HG03060 (cell line): ENCODE results near the gene GSK3B.
"Not testable (repeated sequence)": the region's sequence is repeated elsewhere in the genome, so short reads cannot be mapped to it uniquely, and the experiment has no call there.

ENCODE experiments used
- ATAC-seq: cut with Tn5 transposase; IDR thresholded peaks from one replicate; pipeline ENCODE4 v1.9.1; 2021; ENCODE audit warnings: low read depth, moderate number of reproducible peaks; ENCODE audit not compliant: unreplicated experiment

GSK3B gene

DNA sequence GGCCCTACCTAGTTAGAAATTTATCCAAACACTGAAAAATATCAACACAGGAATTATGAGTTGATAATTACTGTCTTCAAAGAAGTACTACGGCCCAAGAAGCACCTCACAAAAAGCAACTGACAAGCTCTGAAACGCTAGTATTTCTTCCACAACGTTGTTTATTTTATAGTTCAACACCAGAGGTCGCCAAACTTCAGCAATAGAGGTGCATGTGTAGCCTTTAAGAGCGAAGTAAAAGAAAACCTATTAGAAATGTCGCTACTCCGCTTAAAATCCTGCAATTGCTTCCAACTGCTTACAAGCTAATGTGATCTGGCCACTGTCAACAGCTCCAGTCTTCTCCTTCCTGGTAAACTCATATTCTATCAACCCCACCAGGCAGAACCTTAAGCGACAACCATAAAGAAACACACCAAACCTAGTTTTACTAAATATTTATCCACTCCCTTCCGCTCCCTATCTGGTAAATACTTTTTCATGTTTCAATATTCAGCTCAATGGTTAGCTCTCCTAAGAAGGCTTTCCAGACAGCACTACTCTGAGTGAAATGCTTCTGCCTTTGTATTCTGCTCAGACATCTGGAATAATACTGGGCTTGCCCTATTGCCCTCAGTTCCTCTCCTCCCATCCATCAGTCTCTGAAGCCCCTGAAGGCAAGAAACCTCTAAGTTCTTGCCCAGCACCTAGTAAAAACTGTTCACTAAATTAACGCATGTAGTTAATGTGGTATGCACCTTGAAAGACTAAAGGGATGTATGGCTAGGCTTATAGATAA is 202.1 kb downstream of the GSK3B start:
- no peak for ATAC-seq

DNA sequence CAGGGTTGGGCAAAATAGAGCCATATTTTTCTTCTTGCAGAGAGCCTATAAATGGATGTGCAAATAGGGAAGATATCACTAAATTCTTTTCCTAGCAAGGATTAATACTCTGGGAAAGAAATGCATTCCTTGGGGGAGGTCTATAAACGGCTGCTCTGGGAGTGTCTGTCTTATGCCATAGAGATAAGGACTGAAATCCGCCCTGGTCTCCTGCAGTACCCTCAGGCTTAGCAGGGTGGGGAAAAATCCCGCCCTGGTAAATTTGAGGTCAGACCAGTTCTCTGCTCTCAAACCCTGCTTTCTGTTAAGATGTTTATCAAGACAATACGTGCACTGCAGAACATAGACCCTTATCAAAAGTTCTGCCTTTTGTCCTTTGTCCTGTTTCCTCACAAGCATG is 205.6 kb downstream of the GSK3B start:
- not testable (repeated sequence) for ATAC-seq

DNA sequence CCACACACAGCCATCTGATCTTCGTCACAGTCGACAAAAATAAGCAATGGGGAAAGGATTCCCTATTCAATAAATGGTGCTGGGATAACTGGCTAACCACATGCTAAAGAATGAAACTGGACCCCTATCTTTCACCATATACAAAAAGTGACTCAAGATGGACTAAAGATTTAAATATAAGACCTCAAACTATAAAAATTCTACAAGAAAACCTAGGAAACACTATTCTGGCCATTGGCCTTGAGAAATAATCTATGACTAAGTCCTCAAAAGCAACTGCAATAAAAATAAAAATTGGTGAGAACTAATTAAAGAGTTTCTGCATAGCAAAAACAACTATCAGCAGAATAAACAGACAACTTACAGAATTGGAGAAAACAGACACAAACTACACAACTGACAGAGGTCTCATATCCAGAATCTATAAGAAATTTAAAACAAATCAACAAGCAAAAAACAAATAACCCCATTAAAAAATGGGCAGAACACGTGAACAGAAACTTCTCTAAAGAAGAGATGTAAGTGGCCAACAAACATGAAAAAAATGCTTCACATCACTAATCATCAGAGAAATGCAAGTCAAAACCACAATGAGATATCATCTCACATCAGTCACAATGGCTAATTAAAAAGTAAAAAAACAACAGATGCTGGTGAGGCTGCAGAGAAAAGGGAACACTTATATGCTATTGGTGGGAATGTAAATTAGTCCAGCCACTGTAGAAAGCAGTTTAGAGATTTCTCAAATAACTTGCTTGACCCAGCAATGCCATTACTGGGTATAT is 208.3 kb downstream of the GSK3B start:
- no peak for ATAC-seq

GRCh38 chr3:119884161-119884557 is 210.1 kb downstream of the GSK3B start:
- no peak for ATAC-seq

DNA sequence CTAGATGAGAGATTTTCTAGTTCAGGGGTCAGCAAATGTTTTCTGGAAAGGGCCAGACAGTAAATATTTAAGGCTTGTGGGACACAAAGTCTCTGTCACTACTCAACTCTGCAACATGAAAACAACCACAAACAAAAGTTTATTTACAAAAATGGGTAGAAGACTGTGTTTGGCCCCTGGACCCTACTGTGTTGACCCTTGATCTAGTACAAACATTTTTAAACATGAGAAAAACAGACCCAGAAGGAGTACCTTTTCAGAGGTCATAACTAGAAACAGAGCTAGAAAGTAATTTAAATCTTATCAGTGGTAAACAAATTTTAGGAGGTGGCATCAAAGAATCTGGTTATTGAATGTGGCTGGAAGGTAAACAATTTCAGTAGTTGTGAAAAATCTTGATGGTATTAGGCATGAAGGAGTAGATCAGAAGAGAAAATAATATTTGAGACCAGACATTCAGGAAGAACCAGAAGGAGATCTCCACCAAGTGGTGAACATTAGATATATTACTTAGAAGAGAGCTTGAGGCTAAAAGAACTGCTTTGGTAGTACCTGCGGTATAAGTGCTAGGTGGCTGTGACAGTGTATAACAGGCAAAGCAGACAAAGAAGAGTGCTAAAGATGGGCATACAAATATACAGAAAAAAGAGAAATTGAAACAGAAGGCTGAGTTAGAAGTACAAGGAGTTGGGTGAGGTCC is 210.6 kb downstream of the GSK3B start:
- no peak for ATAC-seq

- ATAC-seq: no peak
Observed at GRCh38 chr3:119880966-119881365, 213.3 kb downstream of the GSK3B start.

DNA sequence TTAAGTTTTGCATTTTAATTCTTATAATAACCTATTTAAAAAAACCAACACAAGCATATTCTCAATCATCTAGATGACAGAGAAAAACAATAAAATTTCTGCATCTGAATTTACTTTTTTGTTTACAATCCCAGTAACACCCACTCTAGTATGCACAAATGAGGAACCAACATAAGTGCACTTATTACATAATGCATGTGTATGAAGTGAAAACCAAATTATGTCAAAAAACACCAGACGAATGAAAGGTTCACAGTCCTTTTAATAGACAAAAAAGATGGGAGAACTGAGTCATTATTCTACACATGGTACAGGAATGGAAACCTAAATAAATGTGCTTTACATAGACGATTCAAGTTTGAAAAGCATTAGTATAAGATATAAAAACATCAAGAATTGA is 220.6 kb downstream of the GSK3B start:
- ATAC-seq: no peak

DNA sequence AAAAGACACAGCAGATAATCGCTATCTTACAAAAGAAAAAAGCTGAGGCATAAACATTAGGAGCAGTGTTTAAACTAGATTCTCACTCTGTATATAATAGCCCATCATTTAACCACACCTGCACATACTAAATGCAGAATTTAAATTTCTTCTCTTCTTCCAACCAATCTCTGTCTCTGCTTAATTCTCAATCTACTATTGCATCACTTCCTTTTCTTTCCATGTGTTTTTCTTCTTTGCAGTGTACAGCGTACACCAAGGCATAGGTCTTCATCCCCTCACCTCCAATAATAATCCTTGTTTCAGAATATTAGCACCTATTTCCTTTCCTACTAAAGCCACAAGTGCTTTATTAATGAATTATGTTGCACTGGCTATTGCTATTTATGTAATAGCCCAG is 221.5 kb downstream of the GSK3B start:
- ATAC-seq: no peak

DNA sequence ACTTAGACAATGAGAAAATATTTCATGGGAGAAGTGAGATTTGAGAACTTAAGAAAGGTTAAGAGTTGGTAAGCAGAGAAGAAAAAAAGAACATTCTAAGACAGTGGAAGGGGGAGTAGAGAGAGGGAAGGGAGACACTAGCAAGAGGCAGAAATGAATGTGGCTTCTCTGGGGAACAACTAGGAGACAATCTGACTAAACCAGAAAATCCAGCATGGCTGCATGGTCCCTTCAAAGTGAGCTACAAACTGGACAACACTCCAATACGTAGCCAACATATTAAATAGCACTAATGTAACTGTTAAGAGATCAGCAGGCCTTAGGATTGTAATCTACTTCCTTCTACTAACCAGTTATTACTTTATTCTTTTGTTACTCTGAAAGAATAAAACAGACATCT is 222.7 kb downstream of the GSK3B start:
- ATAC-seq: no peak

GRCh38 chr3:119870512-119870911 is 223.7 kb downstream of the GSK3B start:
- no peak for ATAC-seq

GRCh38 chr3:119864476-119864875 is 229.8 kb downstream of the GSK3B start:
- ATAC-seq: no peak

GRCh38 chr3:119862616-119863015 is 231.6 kb downstream of the GSK3B start:
- ATAC-seq: no peak

DNA sequence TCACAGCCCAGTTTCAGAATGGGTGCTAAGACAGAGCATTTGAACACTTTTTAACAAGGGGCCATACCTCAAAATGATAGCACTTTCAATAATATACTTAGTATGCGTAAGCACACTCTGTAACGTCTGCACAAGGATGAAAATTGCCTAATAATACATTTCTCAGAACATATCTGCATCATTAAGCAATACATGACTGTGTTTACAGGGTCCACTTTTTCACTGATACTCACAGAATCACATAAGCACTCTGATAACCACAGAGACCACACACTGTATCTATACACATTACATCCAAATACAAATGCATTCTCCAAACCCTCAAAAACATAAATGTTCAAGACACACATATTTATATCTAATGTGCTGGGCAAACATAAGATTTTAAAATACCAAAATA is 232.6 kb downstream of the GSK3B start:
- ATAC-seq: no peak

DNA sequence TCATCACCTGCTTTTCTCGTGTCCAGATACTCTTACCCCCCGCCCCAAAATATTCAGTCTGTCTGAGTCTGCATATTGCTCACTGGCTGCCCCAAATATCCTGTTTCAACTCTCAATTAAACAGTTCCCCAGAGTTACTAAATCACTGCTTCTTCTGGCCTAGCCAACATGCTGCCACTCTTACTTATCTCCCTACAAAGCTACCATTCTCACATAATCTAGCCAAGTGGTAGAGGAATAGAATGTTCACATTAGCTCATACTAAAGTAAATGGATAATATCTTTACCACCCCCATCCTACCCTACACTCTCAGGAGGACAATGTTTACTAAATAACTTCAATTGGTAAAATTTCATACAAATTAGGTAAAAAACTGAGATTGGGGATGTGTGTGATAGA is 234.5 kb downstream of the GSK3B start:
- ATAC-seq: no peak

- no peak for ATAC-seq
Observed at GRCh38 chr3:119858957-119859356, 235.3 kb downstream of the GSK3B start.

DNA sequence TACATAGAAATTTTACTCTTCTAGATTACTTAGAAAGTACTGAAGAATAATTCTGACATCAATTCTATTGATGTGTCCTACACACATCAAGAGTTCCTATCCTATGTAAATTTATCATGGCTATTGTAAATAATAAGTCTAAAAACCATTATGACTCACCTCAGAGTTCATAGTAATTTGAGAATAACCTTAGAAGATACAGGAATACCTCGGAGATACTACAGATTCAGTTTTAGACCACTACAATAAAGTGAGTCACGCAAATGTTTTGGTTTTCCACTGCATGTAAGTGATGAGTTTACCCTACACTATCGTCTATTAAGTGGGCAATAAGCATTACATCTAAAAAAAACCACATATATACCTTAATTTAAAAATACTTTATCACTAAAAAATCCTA is 237.6 kb downstream of the GSK3B start:
- ATAC-seq: no peak

DNA sequence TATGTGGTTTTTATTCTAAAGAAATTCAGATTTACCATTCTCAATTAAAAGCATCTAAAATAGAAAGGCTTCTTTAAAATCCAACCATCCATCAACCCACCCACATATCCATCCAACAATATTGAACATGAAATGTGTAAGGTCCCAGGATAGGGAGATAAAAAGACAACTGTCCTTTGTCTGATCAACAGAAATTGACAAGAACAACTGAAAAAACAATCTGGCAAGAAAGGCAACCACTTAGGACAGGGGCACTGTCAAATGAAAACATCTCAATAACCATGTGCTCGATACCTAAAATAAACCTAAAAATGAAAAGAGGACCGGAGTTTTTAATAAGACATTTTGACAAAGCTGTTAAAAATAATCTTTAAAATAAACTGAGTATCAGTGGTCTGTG is 245.1 kb downstream of the GSK3B start:
- no peak for ATAC-seq

DNA sequence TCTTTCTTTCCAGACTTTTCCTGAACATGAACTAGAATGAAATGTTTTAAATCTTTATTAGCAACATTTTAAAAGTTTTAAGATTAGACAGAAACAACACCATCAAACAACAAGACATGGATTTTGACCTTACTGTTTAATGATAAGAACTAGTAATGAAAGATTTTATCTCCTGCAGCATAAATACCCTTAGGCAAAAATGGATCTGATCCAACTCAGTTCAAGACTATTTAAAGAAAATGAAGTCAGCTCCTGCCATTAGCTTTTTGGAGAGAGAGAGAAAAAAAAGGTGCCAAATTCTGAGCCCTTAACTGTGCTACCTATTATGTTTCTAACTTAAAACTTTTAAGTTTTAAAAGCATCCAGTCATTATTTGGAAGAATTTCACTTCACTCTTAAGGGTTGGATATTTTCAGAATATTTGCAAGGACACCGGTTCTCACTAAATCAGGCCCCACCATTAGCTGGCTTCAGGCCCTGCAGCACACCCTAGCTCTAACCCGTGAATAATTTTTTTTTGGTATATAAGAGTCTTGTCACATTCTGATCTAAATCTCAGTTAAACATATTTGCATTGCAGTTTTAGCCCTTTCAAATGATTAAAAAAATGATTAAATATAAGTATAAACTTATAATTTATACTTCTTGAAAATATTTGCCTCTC is 252.3 kb downstream of the GSK3B start:
- no peak for ATAC-seq

DNA sequence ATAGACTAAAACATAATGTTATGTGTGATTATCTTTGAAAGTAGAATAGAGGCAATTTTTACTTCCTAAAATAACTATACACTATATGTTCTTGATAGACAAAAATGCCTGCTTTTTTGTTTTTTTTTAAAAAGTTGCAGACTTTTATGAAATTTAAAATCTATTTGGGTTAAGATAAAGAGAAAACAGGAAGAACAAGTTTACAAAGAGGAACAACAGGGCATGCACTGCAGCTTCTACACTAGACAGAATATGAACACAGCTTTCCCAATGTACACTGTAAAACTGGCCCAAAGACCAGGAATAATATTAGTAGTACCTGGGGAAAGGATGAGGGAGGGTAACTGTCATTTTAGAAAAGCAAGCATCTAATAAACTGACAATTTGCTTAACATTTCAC is 258.7 kb downstream of the GSK3B start:
- ATAC-seq: no peak

GRCh38 chr3:119834754-119835370 is 259.4 kb downstream of the GSK3B start:
- no peak for ATAC-seq
